Measurements from ENCODE around the gene PRCD. TPM values are rescaled to one million over a fixed set of nuclear protein-coding genes. Genes with fewer than 3 reads are reported as not detected.

Gene PRCD
- total RNA-seq, 1 donor from 2014 or later = 2.4 TPM

GRCh38 chr17:76537288-76537577, 2.6 kb upstream of the PRCD start:
- DNase-seq (ENCODE audit: low spot score in 2 of 2) (peak in 1 of 2 donors; percentile 66), FAIRE-seq (no peak)

- no peak for FAIRE-seq
- peak in 1 of 2 donors; percentile 61 for DNase-seq (ENCODE audit: low spot score in 2 of 2)
Observed at GRCh38 chr17:76537578-76538280, 2.1 kb upstream of the PRCD start, which contains the start of gene CYGB. TSS of gene CYGB (minus strand) at chr17:76537709. CDS start at chr17:76537542, 167 bp downstream.

GRCh38 chr17:76538281-76538931, 1.4 kb upstream of the PRCD start:
- DNase-seq (ENCODE audit: low spot score in 2 of 2) (peak in 1 of 2 donors; percentile 53), FAIRE-seq (no peak)

- no peak for FAIRE-seq
- peak in 1 of 2 donors; percentile 40 for DNase-seq (ENCODE audit: low spot score in 2 of 2)
Observed at GRCh38 chr17:76538941-76539570, 788 bp upstream of the PRCD start.

DNA sequence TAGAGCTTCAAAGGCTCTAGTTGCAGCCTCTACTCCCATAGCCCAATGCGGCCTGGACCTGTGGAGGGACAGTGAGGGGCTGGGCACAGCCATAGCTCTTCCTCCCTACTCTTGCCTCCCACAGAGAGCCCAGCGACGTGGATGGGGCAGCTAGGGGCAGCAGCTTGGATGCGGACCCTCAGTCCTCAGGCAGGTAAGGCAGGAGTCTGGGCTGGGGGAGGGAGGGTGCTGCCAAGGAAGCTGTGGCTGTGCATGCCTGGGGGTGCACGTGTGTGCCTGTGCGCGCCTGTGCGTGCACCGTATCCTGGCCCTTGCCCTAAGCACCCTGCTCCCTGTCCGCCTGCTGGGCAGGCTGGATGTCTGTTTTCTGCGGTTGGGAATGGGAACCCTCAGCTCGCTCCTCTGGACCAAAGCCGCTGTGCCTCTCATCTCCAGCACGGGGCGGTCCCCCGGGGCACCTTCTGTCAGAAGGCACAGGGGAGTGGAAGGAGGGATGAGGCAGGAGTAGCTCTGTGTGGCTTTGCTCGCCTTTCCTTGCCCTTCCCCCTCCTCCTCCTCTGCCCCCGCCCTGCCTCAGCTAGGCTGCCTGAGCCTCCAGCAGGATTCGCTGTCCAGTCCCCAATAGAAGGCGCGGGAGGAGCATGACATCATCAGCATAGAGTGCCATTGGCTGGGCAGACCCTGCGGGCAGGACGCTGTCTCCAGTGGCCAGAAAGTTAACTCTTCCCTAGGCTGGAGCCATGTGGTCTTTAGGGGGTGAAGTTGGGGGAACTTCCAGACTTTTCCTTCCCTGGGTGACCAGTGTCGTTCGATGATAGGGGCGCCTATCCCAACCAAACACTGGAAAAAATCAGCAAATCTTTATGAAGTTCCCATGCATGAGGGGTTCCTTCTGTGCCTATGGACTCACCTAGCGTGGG, 797 bp downstream of the PRCD start:
- DNase-seq (ENCODE audit: low spot score in 2 of 2) = peak; percentile 97 to 98
- FAIRE-seq = no peak

GRCh38 chr17:76541739-76542454, 2.1 kb downstream of the PRCD start:
- DNase-seq (ENCODE audit: low spot score in 2 of 2) = no peak
- no peak for FAIRE-seq

- DNase-seq (ENCODE audit: low spot score in 2 of 2) = no peak
- FAIRE-seq = no peak
Observed at GRCh38 chr17:76542566-76542971, 2.7 kb downstream of the PRCD start.

DNA sequence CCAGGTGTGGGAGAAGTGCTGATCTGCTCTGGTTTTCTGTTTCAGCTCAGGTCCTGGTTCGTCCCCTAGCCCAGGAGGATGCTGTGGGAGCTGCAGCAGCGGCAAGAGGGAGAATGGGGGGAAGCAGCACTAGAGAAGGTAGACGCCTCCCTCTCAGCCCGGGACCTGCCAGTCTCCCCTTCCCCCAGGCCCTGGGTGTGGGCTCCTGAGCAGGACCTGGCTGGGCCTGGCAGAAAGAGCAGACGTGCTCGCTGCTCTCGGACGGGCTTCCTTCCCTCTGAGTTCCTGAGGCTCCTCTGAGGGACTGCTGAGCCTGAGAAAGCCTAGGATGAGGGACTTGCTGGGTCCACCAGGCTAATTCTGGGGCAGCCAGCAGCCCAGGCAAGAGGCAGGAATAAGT, 3.1 kb downstream of the PRCD start:
- no peak for FAIRE-seq

GRCh38 chr17:76543482-76543825, 3.6 kb downstream of the PRCD start:
- no peak for FAIRE-seq
- no peak for DNase-seq (ENCODE audit: low spot score in 2 of 2)

More for the DNA sequence above, 3.1 kb downstream of the PRCD start:
- no peak for DNase-seq (ENCODE audit: low spot score in 2 of 2)

DNA sequence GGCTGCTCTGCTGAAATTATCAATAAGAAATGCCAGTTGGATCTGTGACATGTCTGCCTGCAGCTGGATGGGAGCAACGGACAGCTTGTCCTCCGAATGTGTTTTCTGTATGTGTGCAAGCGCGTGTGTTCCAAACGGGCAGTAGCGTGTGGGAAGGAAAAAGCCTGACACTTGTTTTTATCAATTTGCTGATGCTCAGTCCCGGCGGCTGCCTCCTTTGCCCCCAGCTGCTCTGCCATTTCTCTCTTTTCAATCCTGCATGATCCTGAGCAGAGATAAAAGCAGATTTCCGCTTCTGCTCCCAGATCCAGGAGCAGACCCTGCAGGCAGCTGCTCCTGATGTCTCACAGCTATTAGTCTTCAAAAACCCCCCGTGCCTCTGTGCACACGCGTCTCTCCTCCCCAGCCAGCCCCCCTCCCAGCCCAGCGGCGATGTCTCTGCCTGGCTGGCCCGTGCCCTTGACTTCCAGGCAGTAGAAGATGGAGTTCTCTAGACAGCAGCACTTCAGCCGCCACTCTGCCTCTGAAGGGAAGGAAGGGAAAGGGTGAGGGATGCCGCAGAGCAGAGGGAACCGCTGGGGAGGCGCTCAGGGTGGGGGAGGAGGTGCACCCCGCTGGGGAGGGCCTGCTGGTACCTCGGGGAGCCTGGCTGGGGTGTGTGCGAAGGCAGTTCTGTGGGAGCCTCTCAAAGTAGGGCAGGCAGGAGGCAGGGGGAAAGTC, 4.1 kb downstream of the PRCD start:
- DNase-seq (ENCODE audit: low spot score in 2 of 2) (no peak), FAIRE-seq (no peak)

DNA sequence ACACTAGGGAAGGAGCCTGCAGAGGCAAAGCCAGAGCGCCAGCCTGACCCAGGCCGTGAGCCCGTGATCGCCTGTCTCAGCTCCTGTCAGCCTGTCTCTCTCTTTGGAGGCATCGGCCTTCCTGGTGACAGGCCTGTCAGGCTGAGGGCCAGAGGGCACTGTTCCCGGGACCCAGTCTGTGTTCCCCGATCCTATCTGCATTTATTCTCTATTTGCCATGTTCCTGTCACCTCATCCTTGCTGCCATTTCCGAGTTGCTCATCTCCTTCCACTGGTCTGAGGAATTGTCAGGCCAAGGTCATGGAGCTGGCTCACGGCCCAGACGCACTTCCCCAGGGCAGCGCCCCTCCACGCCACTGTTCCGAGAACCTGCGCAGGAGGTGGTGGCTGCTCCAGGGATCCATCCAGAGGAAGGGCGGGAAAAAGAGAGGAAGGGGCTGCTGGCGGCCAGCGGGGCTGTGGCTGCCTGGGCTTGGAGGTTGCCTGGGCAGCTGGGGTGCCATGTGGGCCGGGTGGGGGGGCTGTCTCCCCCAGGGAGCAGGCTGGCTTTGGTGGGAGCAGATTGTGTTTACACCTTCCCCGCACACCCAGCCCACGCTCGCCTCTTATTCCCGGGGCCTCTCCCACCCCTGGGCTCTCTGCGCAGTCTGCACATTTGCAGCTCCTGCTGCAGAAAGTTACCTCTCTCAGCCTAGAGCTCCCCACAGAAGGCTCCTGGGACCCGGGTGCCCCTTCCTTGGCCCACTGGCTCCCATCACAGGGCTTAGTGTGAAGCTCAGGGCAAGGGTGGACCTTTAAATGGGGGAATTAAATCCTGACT, 4.9 kb downstream of the PRCD start:
- no peak for DNase-seq (ENCODE audit: low spot score in 2 of 2)
- no peak for FAIRE-seq

DNA sequence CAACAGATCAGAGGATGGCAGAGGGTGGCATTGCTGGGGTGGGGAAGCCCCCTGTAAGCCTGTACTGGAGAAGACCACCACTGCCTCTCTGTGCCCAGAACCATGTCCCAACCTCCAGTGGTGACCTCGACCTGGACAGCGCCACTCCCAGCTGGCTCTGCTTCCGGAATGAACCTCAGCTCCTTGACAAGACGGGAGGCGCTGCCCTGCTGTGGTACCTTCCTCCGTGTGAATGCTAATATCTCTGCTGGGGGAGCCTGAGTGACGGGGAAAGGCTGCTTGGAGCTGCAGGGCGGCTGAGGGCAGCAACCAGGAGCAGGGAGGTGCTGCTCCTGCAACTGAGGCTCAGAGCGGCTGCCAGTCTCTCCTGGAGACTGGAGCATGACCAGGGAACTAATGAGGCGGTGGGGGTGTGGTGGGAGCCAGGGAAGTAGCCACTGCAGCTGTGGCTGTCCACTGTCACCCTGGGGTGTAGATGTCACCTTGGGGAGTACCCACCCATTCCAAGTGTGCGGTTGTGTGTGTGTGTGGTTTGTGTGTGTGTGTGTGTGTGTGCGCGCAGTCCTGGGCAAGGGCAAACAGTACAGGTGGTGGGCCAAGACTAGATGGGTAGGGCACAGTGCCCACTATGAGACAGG, 6.2 kb downstream of the PRCD start:
- FAIRE-seq (no peak), DNase-seq (ENCODE audit: low spot score in 2 of 2) (no peak)

GRCh38 chr17:76546556-76547182, 6.8 kb downstream of the PRCD start:
- no peak for FAIRE-seq

GRCh38 chr17:76547183-76547641, 7.4 kb downstream of the PRCD start:
- no peak for FAIRE-seq

More at GRCh38 chr17:76546556-76547182, 6.8 kb downstream of the PRCD start:
- no peak for DNase-seq (ENCODE audit: low spot score in 2 of 2)

GRCh38 chr17:76547642-76548202, 7.9 kb downstream of the PRCD start:
- FAIRE-seq (peak; percentile 15), DNase-seq (ENCODE audit: low spot score in 2 of 2) (no peak)

More at GRCh38 chr17:76547183-76547641, 7.4 kb downstream of the PRCD start:
- peak in 1 of 2 donors; percentile 71 for DNase-seq (ENCODE audit: low spot score in 2 of 2)

GRCh38 chr17:76548378-76549214, 8.8 kb downstream of the PRCD start:
- DNase-seq (ENCODE audit: low spot score in 2 of 2) = no peak
- no peak for FAIRE-seq

All from frontal cortex (tissue), 4 donors.